Astrocyte (in vitro differentiated cells and primary cell): ENCODE data around the gene CDO1. TPM values are rescaled to one million over a fixed set of nuclear protein-coding genes. Genes with fewer than 3 reads are reported as not detected.

Experiments used
- DNase-seq: peaks from one replicate; pipeline ENCODE4 v3.0.0-alpha.2; 2010; ENCODE audit warnings: low read depth
- FAIRE-seq: peaks from 2 replicates; lab custom pipeline; 2011; peaks lifted over from hg19 to GRCh38; lab: Jason Lieb, UNC
- H2AFZ ChIP-seq: 2 replicates; pipeline ENCODE4 v1.6.0; 2012; ENCODE audit warnings: low read depth, low read length, inconsistent platforms
- H3K27ac ChIP-seq: 2 replicates; pipeline ENCODE4 v1.5.1; 2011; ENCODE audit warnings: low read depth, low read length, inconsistent platforms
- H3K27me3 ChIP-seq: 2 replicates; pipeline ENCODE4 v1.6.0; 2011; ENCODE audit warnings: low read length, inconsistent platforms; ENCODE audit not compliant: insufficient read depth
- H3K36me3 ChIP-seq: 2 replicates; pipeline ENCODE4 v1.5.1; 2011; ENCODE audit warnings: low read length, inconsistent platforms; ENCODE audit not compliant: insufficient read depth
- H3K4me1 ChIP-seq: 2 replicates; pipeline ENCODE4 v1.5.1; 2011; ENCODE audit warnings: low read length, inconsistent platforms; ENCODE audit not compliant: insufficient read depth
- H3K4me2 ChIP-seq: 2 replicates; pipeline ENCODE4 v1.6.0; 2012; ENCODE audit warnings: low read length, inconsistent platforms
- H3K4me3 ChIP-seq: 2 replicates; pipeline ENCODE4 v1.5.1; 2011; ENCODE audit warnings: low read depth, mild to moderate bottlenecking, low read length, inconsistent platforms; ENCODE audit not compliant: insufficient read depth
- H3K79me2 ChIP-seq: 2 replicates; pipeline ENCODE4 v1.6.0; 2012; ENCODE audit warnings: mild to moderate bottlenecking, low read length, inconsistent platforms; ENCODE audit not compliant: insufficient read depth
- H3K9ac ChIP-seq: 2 replicates; pipeline ENCODE4 v1.6.0; 2012; ENCODE audit warnings: mild to moderate bottlenecking, low read length, inconsistent platforms
- H3K9me3 ChIP-seq: 2 replicates; pipeline ENCODE4 v1.5.1; 2012; ENCODE audit warnings: low read depth, mild to moderate bottlenecking, low read length, inconsistent platforms; ENCODE audit not compliant: insufficient read depth
- H4K20me1 ChIP-seq: 2 replicates; pipeline ENCODE4 v1.6.0; 2012; ENCODE audit warnings: low read length, inconsistent platforms; ENCODE audit not compliant: insufficient read depth
- H3K27ac Mint-ChIP-seq: one replicate; pipeline ENCODE4 v1.8.0; 2021; ENCODE audit warnings: mild to moderate bottlenecking, mixed read lengths; ENCODE audit not compliant: unreplicated experiment
- H3K27me3 Mint-ChIP-seq: one replicate; pipeline ENCODE4 v1.8.0; 2021; ENCODE audit warnings: low read depth, mixed read lengths; ENCODE audit not compliant: unreplicated experiment
- H3K36me3 Mint-ChIP-seq: one replicate; pipeline ENCODE4 v1.8.0; 2021; ENCODE audit warnings: low read depth, mixed read lengths; ENCODE audit not compliant: unreplicated experiment
- H3K4me1 Mint-ChIP-seq: one replicate; pipeline ENCODE4 v1.8.0; 2021; ENCODE audit warnings: low read depth, mixed read lengths; ENCODE audit not compliant: unreplicated experiment
- H3K4me3 Mint-ChIP-seq: one replicate; pipeline ENCODE4 v1.8.0; 2021; ENCODE audit warnings: mild to moderate bottlenecking, moderate library complexity, mixed read lengths; ENCODE audit not compliant: unreplicated experiment
- H3K9me3 Mint-ChIP-seq: one replicate; pipeline ENCODE4 v1.8.0; 2021; ENCODE audit warnings: mild to moderate bottlenecking, mixed read lengths; ENCODE audit not compliant: unreplicated experiment
- EZH2 ChIP-seq: IDR thresholded peaks from 2 replicates; pipeline ENCODE4 v1.6.1; 2012; ENCODE audit warnings: mild to moderate bottlenecking, low read length, inconsistent platforms; ENCODE audit not compliant: insufficient read depth
- total RNA-seq: library from RNA; stranded (reverse); gene quantifications from 2 replicates; pipeline ENCODE4 v1.2.1, GENCODE V29; 2021
- TF ChIP-seq, protein P1 (sequence below): IDR thresholded peaks from 2 replicates; pipeline ENCODE4 v1.5.1; 2011; ENCODE audit warnings: low read depth, mild to moderate bottlenecking, inconsistent platforms, low read length, moderate library complexity; ENCODE audit not compliant: insufficient read depth

The CDO1 gene
- total RNA-seq, 1 donor from 2014 or later = 6.1 TPM

DNA sequence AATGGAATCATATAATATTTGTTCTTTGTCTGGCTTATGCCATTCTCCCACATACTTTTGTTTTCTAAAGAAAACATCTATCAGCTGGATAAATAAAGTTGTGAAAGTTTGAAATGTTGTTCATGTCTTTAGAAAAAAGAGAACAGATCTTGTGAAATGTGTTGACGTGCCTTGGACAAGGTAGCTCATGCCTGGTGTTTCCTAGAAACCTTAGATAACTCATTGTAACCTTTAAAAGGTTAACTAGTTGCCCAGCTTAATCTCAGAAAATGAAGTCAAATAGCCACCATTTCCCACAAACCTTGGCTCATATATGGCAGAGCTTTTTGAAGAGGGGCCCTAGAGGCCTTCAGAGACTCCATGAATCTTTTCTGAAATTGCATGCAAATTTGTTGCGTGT is 15.3 kb downstream of the CDO1 start:
- DNase-seq (no peak), FAIRE-seq (no peak)
- H4K20me1 ChIP-seq = no peaks in the 10 kb centered on the region
- Mint-ChIP-seq H3K4me3 (no peak overlapping the region), H3K9me3 (no peaks in the 10 kb centered on the region), H3K27ac (no peak overlapping the region), H3K36me3 (no peaks in the 10 kb centered on the region), H3K4me1 (no peaks in the 10 kb centered on the region), H3K27me3 (no peaks in the 10 kb centered on the region)
- no peaks in the 10 kb centered on the region for H3K79me2 ChIP-seq
- TF ChIP-seq, protein P1, sequence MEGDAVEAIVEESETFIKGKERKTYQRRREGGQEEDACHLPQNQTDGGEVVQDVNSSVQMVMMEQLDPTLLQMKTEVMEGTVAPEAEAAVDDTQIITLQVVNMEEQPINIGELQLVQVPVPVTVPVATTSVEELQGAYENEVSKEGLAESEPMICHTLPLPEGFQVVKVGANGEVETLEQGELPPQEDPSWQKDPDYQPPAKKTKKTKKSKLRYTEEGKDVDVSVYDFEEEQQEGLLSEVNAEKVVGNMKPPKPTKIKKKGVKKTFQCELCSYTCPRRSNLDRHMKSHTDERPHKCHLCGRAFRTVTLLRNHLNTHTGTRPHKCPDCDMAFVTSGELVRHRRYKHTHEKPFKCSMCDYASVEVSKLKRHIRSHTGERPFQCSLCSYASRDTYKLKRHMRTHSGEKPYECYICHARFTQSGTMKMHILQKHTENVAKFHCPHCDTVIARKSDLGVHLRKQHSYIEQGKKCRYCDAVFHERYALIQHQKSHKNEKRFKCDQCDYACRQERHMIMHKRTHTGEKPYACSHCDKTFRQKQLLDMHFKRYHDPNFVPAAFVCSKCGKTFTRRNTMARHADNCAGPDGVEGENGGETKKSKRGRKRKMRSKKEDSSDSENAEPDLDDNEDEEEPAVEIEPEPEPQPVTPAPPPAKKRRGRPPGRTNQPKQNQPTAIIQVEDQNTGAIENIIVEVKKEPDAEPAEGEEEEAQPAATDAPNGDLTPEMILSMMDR = no peak
- no peak for TF ChIP-seq EZH2
- no peak overlapping the region for H3K27ac ChIP-seq
- H3K9me3 ChIP-seq = no peaks in the 10 kb centered on the region
- H2AFZ ChIP-seq = no peak overlapping the region
- no peaks in the 10 kb centered on the region for H3K27me3 ChIP-seq
- H3K4me3 ChIP-seq = no peak overlapping the region
- no peaks in the 10 kb centered on the region for H3K36me3 ChIP-seq
- no peak overlapping the region for H3K4me2 ChIP-seq
- H3K9ac ChIP-seq = no peak overlapping the region
- no peaks in the 10 kb centered on the region for H3K4me1 ChIP-seq

DNA sequence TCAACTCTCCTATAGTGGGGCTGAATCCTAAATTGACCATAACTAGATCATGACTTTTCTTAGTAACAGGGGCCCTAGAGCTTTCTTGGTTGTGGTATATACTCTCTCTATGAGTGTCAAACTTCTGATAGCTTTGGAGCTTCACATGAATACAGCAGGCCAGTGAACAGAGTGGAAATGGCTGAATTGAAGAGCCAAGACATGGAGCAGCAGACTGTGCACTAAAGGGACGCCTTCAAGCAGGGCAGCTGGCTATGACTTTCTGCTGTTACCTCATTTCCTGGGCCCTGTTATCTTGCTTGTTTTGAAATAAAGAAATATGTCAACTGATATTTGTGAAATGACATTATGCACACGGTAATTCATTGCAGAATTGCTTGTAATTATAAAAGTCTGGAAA is 16.4 kb downstream of the CDO1 start:
- H3K36me3 ChIP-seq = no peaks in the 10 kb centered on the region
- no peak overlapping the region for H3K4me3 ChIP-seq
- H3K27me3 ChIP-seq = no peaks in the 10 kb centered on the region
- TF ChIP-seq, protein P1 = no peak
- no peak for TF ChIP-seq EZH2
- H3K4me2 ChIP-seq = no peak overlapping the region
- no peak overlapping the region for H3K27ac Mint-ChIP-seq
- no peaks in the 10 kb centered on the region for H3K4me1 Mint-ChIP-seq
- H3K4me3 Mint-ChIP-seq = no peak overlapping the region
- no peak overlapping the region for H3K9ac ChIP-seq
- H3K36me3 Mint-ChIP-seq = no peaks in the 10 kb centered on the region
- DNase-seq = no peak
- H3K79me2 ChIP-seq = no peaks in the 10 kb centered on the region
- no peaks in the 10 kb centered on the region for H3K9me3 Mint-ChIP-seq
- H3K27me3 Mint-ChIP-seq = no peaks in the 10 kb centered on the region
- H3K4me1 ChIP-seq = no peaks in the 10 kb centered on the region
- H3K9me3 ChIP-seq = no peaks in the 10 kb centered on the region
- no peak overlapping the region for H2AFZ ChIP-seq
- H4K20me1 ChIP-seq = no peaks in the 10 kb centered on the region
- FAIRE-seq = no peak
- no peak overlapping the region for H3K27ac ChIP-seq

DNA sequence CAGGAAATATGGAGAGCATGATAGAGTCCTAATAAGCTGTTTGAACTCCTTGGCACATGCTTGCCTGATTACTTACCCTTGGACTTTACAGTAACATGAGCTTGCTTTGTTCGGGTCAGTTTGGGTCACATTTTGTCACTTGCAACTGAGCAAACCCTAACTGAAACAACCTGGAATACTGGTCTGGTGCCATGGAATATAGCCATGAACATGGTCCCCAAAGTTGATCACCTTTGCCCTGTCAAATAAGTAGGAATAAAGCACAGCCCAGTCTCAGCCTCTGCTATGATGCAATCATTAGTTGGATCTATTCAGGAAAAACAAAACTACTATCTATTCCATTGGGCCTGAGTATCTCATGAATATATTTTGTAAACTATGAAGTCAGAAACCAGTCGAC is 18.2 kb downstream of the CDO1 start:
- Histone ChIP-seq H2AFZ (no peak overlapping the region), H3K9ac (no peak overlapping the region), H3K27ac (no peak overlapping the region), H3K9me3 (no peaks in the 10 kb centered on the region), H3K36me3 (no peaks in the 10 kb centered on the region), H4K20me1 (no peaks in the 10 kb centered on the region), H3K79me2 (no peaks in the 10 kb centered on the region), H3K27me3 (no peaks in the 10 kb centered on the region), H3K4me2 (no peak overlapping the region), H3K4me1 (no peaks in the 10 kb centered on the region), H3K4me3 (no peak overlapping the region)
- no peak overlapping the region for H3K4me3 Mint-ChIP-seq
- H3K36me3 Mint-ChIP-seq = no peaks in the 10 kb centered on the region
- H3K27me3 Mint-ChIP-seq = no peaks in the 10 kb centered on the region
- TF ChIP-seq EZH2 = no peak
- TF ChIP-seq, protein P1 = no peak
- no peaks in the 10 kb centered on the region for H3K4me1 Mint-ChIP-seq
- H3K27ac Mint-ChIP-seq = no peak overlapping the region
- H3K9me3 Mint-ChIP-seq = no peaks in the 10 kb centered on the region
- FAIRE-seq = no peak
- no peak for DNase-seq
